Aorta (tissue), 5 donors: ENCODE data around the gene HELQ. TPM values are rescaled to one million over a fixed set of nuclear protein-coding genes. Genes with fewer than 3 reads are reported as not detected.

Experiments
- ATAC-seq: fragments of 200-7000 bp; cut with Tn5 transposase; one replicate; pipeline ENCODE4 v1.9.1; 2022; ENCODE audit warnings: moderate library complexity; ENCODE audit not compliant: low FRiP score
- DNase-seq, 2 donors: peaks; one replicate each; pipeline ENCODE4 v3.0.0-alpha.2; 2020
- H3K27ac ChIP-seq, 2 donors: one replicate each; pipeline ENCODE4 v1.5.1; 2013; ENCODE audit warnings: low read length in 2 of 2, mild to moderate bottlenecking in 2 of 2, moderate library complexity in 2 of 2, control low read depth in 1 of 2, inconsistent platforms in 1 of 2, low read depth in 1 of 2
- H3K27me3 ChIP-seq, 2 donors: one replicate each; pipeline ENCODE4 v1.6.1; 2013; ENCODE audit warnings: control low read depth in 1 of 2, low read length in 1 of 2, mild to moderate bottlenecking in 1 of 2, moderate library complexity in 1 of 2; ENCODE audit not compliant: insufficient read depth in 2 of 2, control insufficient read depth in 1 of 2
- H3K36me3 ChIP-seq, 2 donors: one replicate each; pipeline ENCODE4 v1.6.1; 2013; ENCODE audit warnings: control low read depth in 1 of 2, low read length in 1 of 2, mild to moderate bottlenecking in 1 of 2; ENCODE audit not compliant: insufficient read depth in 2 of 2, control insufficient read depth in 1 of 2
- H3K4me1 ChIP-seq, 2 donors: one replicate each; pipeline ENCODE4 v1.6.1; 2013; ENCODE audit warnings: low read length in 2 of 2, control low read depth in 1 of 2, mild to moderate bottlenecking in 1 of 2, moderate library complexity in 1 of 2; ENCODE audit not compliant: insufficient read depth in 2 of 2, control insufficient read depth in 1 of 2
- H3K4me3 ChIP-seq, 2 donors: one replicate each; pipeline ENCODE4 v1.5.1; 2013; ENCODE audit warnings: low read length in 2 of 2, control low read depth in 1 of 2, mild to moderate bottlenecking in 1 of 2
- H3K9me3 ChIP-seq: one replicate; pipeline ENCODE4 v1.6.1; 2013; ENCODE audit warnings: mild to moderate bottlenecking, low read length; ENCODE audit not compliant: control insufficient read depth
- WGBS, 2 donors: extraction: QIAGEN DNeasy Blood & Tissue Kit; methylation state at CpG; one replicate each; pipeline ENCODE4 v1.1.7; 2013; 5-methylcytosine and 5-hydroxymethylcytosine counted together
- intact Hi-C, 2 donors: fragments of 100-400 bp; cut with DNase I; formaldehyde crosslinking; loops; one replicate each; pipeline versions ENCODE4 v1.14.2 to v1.15.0; 2022
- polyA plus RNA-seq, 2 donors: library from polyadenylated mRNA; stranded (reverse); fragments of 200-250 nt; gene quantifications; one replicate each; pipeline ENCODE4 v1.2.3, GENCODE V29; 2013
- total RNA-seq, 2 donors: library from RNA; stranded (reverse); fragmentation: NEBNext Ultra II Directional; extraction: Animal tissue kit (Norgen Biotek cat#: 25700); gene quantifications; one replicate each; pipeline ENCODE4 v1.2.1, GENCODE V29; 2021
- donor health status: healthy with polysubstance abuse.
- donor health status: Bipolar disorder and iron deficiency.
- donor health status: DM: no; HTN: no; CAD: no.
- donor health status: DM: no; HTN: no; CAD: no.
- donor health status: DM: yes; HTN: yes; CAD: no.

Gene HELQ
- total and polyA plus RNA-seq, 4 donors: 6.1 to 17.0 (median 9.5) TPM

DNA sequence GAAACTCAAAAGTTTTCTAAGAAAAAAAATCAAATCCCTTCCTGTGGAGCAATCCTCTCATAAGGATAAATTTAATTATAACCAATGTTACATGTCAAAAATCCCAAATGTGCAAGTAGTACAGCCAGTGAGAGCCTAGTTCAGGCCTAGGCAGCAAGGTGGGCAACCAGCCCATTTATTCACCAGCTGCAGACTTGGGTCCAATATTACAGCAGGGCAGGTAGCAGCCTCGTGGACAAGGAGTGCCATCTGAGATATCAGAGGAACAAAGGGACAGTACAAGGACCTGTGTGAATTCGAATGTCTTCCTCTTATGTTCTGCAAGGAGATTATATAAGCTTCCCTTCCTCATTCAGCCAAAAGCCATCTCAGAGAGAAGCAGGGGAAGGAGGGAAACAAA lies 6.6 kb downstream of the HELQ start:
- H3K9me3 ChIP-seq: no peaks in the 10 kb centered on the region
- DNase-seq: no peak
- intact Hi-C loops: no loop called here
- H3K27me3 ChIP-seq: no peaks in the 10 kb centered on the region
- H3K4me3 ChIP-seq: no peak overlapping the region
- peaks cover 2 to 3% of the 10 kb centered on the region in 2 donors for H3K36me3 ChIP-seq
- ATAC-seq: no peak
- H3K27ac ChIP-seq: no peak overlapping the region
- peaks cover 0 to under 1% of the 10 kb centered on the region in 2 donors for H3K4me1 ChIP-seq
- WGBS, 2 donors: 68 to 86% methylated on average over 2 of the region's 2 CpGs

DNA sequence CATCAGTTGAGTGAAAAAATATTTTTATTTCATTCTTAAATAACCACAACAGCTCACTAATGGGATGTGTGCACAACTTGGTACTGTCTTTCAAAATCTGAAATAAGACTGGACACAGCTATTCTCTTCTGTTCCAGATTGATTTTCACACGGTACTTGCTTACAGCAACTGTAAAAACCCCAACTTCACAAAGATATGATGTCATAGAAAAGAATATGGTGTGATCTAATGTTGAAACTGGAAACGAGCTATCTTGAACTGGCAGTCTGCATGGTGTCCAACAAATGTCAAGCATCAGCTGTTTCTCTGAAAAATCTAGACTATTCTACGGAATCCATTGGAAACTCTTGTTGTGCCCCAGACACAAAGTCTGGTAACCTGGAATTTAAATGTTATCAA lies 14.7 kb downstream of the HELQ start:
- no peak overlapping the region for H3K27ac ChIP-seq
- ATAC-seq: no peak
- H3K27me3 ChIP-seq: no peaks in the 10 kb centered on the region
- no peaks in the 10 kb centered on the region for H3K4me1 ChIP-seq
- H3K9me3 ChIP-seq: no peaks in the 10 kb centered on the region
- peaks cover 0 to 8% of the 10 kb centered on the region in 2 donors for H3K36me3 ChIP-seq
- no peak overlapping the region for H3K4me3 ChIP-seq
- DNase-seq: no peak
- intact Hi-C loops: no loop called here
- 68 to 71% methylated on average over 3 of the region's 3 CpGs for WGBS, 2 donors

- Histone ChIP-seq H3K27ac (no peak overlapping the region), H3K9me3 (no peaks in the 10 kb centered on the region), H3K4me3 (no peak overlapping the region), H3K27me3 (no peaks in the 10 kb centered on the region), H3K4me1 (no peaks in the 10 kb centered on the region), H3K36me3 (peaks cover 0 to 8% of the 10 kb centered on the region in 2 donors)
- DNase-seq (no peak), ATAC-seq (no peak)
- 87 to 92% methylated on average over 1 of the region's 1 CpG for WGBS, 2 donors
- intact Hi-C loops: no loop called here
Observed at GRCh38 chr4:83440148-83440814, 15.3 kb downstream of the HELQ start.

GRCh38 chr4:83438719-83439118 lies 16.9 kb downstream of the HELQ start:
- H3K36me3 ChIP-seq: peaks cover 0 to 6% of the 10 kb centered on the region in 2 donors
- intact Hi-C loops: no loop called here
- DNase-seq: no peak
- no peak overlapping the region for H3K27ac ChIP-seq
- ATAC-seq: no peak
- H3K4me3 ChIP-seq: no peak overlapping the region
- H3K27me3 ChIP-seq: no peaks in the 10 kb centered on the region
- H3K4me1 ChIP-seq: no peaks in the 10 kb centered on the region
- no peaks in the 10 kb centered on the region for H3K9me3 ChIP-seq

DNA sequence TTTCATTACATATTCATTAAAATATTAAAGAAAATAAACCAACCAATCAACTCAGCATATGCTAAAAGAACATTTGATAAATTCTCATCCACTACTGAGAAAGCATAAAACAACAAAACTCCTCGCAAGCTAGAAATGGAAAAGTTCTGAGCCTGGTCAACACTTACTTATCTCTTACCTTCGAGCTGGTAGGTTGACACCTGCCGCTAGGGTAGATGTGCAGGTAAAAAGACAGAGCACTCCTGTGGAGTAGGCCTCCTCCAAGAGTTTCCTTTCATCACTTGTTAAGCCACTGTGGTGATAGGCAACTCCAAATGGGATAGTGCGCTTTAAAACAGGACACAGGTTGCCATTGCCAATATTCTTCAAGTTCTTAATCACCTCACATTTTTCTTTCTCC lies 18.9 kb downstream of the HELQ start:
- Histone ChIP-seq H3K4me3 (no peak overlapping the region), H3K27ac (no peak overlapping the region), H3K27me3 (no peaks in the 10 kb centered on the region), H3K4me1 (no peaks in the 10 kb centered on the region), H3K9me3 (no peaks in the 10 kb centered on the region), H3K36me3 (peaks cover 0 to 6% of the 10 kb centered on the region in 2 donors)
- intact Hi-C loops: no loop called here
- WGBS, 2 donors: 96 to 97% methylated on average over 4 of the region's 4 CpGs
- no peak for DNase-seq
- no peak for ATAC-seq

DNA sequence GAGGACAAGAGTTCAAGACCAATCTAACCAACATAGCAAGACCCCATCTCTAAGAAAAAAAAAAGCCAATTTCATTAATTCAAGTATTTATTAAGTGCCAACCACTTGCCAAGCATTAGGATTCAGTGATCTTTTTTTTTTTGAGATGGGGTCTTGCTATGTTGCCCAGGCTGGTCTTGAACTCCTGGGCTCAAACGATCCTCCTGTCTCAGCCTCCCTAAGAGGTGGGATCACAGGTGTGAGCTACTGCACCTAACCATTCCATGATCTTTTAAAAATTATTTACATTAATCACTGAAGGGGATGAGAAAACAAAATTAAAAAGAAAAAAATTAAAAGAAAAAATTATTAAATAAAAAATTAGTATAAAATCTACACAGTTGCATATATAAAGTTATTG lies 24.4 kb downstream of the HELQ start:
- no peak overlapping the region for H3K4me3 ChIP-seq
- intact Hi-C loops: no loop called here
- 92 to 95% methylated on average over 1 of the region's 1 CpG for WGBS, 2 donors
- no peaks in the 10 kb centered on the region for H3K27me3 ChIP-seq
- peaks cover 0 to 3% of the 10 kb centered on the region in 2 donors for H3K36me3 ChIP-seq
- ATAC-seq (no peak), DNase-seq (no peak)
- H3K27ac ChIP-seq: no peak overlapping the region
- no peaks in the 10 kb centered on the region for H3K9me3 ChIP-seq
- H3K4me1 ChIP-seq: no peaks in the 10 kb centered on the region

- peaks cover 0 to 13% of the 10 kb centered on the region in 2 donors for H3K36me3 ChIP-seq
Observed at GRCh38 chr4:83418211-83418610, 37.4 kb downstream of the HELQ start.

DNA sequence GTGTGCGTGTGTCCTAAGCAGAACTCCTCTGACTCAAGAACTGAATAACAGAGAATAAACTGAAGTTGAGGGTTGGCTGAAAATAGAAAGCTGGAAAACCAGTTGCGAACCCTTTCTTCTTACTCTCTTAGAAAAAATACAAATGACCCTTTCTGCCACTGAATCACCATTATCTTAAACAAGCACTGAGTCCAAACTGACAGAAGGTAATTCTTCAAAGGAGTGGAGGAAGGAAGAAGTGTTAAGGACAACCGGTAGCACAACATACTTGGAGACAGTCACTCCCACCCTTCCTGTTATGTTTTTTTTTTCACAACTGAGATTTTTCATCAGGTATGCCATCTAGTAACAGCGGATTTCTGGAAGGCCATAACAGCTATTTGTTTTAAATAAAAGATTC lies 38.1 kb downstream of the HELQ start:
- intact Hi-C loops: no loop called here
- no peaks in the 10 kb centered on the region for H3K9me3 ChIP-seq
- H3K4me1 ChIP-seq: no peaks in the 10 kb centered on the region
- H3K4me3 ChIP-seq: no peak overlapping the region
- ATAC-seq (no peak), DNase-seq (no peak)
- H3K36me3 ChIP-seq: peaks cover 0 to 16% of the 10 kb centered on the region in 2 donors
- no peak overlapping the region for H3K27ac ChIP-seq
- WGBS, 2 donors: 81 to 89% methylated on average over 4 of the region's 4 CpGs
- no peaks in the 10 kb centered on the region for H3K27me3 ChIP-seq

More at GRCh38 chr4:83418211-83418610, 37.4 kb downstream of the HELQ start:
- Histone ChIP-seq H3K27me3 (no peaks in the 10 kb centered on the region), H3K4me3 (no peak overlapping the region), H3K27ac (no peak overlapping the region), H3K4me1 (no peaks in the 10 kb centered on the region), H3K9me3 (no peaks in the 10 kb centered on the region)
- ATAC-seq (no peak), DNase-seq (no peak)
- intact Hi-C loops: no loop called here

DNA sequence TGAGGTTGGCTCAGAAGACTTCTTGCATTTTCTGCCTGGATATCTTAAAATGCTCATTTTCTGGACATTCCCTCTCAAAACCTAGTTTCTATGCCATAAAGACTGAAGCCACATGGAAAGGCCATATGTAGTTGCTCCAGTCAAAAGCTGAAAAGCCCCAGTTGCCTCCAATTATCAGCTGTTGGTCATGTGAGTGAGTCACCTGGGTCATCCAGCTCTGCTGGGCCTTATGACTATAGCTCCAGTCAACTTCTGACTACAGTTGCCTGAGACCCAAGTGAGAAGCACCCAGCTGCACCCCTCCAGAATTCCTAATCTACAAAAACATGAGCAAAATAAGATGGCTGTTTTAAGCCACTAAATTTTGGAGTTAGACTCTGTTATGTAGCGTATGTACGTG lies 41.9 kb downstream of the HELQ start:
- Histone ChIP-seq H3K27ac (no peak overlapping the region), H3K36me3 (peaks cover 0 to 13% of the 10 kb centered on the region in 2 donors), H3K9me3 (no peaks in the 10 kb centered on the region), H3K4me1 (no peaks in the 10 kb centered on the region), H3K27me3 (no peaks in the 10 kb centered on the region), H3K4me3 (no peak overlapping the region)
- intact Hi-C loops: no loop called here
- 98 to 99% methylated on average over 2 of the region's 2 CpGs for WGBS, 2 donors
- DNase-seq (no peak), ATAC-seq (no peak)
